OCI-LY3 (cell line): ENCODE data around the gene AREG.

Source experiments
- CTCF ChIP-seq: fragments of 200-600, 300-600 bp; sonication (generic); IDR thresholded peaks from 2 replicates; pipeline ENCODE4 v1.5.1; 2014; ENCODE audit warnings: antibody characterized with exemption, low read length, low read depth
- EZH2phosphoT487 ChIP-seq: fragments of 200-600 bp; shearing (Covaris generic); IDR thresholded peaks from 2 replicates; pipeline ENCODE4 v1.6.1; 2018; ENCODE audit warnings: antibody characterized with exemption, mixed run types, low read depth

- TF ChIP-seq CTCF (no peak), EZH2phosphoT487 (no peak)
These were observed 36.3 kb upstream of the AREG start for GRCh38 chr4:74408639-74409038.
